ENCODE results near the gene NLRC3.

The NLRC3 gene

GRCh38 chr16:3549906-3550305, 27.3 kb downstream of the NLRC3 start:
- TF ChIP-seq, protein P1, sequence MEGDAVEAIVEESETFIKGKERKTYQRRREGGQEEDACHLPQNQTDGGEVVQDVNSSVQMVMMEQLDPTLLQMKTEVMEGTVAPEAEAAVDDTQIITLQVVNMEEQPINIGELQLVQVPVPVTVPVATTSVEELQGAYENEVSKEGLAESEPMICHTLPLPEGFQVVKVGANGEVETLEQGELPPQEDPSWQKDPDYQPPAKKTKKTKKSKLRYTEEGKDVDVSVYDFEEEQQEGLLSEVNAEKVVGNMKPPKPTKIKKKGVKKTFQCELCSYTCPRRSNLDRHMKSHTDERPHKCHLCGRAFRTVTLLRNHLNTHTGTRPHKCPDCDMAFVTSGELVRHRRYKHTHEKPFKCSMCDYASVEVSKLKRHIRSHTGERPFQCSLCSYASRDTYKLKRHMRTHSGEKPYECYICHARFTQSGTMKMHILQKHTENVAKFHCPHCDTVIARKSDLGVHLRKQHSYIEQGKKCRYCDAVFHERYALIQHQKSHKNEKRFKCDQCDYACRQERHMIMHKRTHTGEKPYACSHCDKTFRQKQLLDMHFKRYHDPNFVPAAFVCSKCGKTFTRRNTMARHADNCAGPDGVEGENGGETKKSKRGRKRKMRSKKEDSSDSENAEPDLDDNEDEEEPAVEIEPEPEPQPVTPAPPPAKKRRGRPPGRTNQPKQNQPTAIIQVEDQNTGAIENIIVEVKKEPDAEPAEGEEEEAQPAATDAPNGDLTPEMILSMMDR (IDR thresholded peaks at IDR 0.05) = no peak

DNA sequence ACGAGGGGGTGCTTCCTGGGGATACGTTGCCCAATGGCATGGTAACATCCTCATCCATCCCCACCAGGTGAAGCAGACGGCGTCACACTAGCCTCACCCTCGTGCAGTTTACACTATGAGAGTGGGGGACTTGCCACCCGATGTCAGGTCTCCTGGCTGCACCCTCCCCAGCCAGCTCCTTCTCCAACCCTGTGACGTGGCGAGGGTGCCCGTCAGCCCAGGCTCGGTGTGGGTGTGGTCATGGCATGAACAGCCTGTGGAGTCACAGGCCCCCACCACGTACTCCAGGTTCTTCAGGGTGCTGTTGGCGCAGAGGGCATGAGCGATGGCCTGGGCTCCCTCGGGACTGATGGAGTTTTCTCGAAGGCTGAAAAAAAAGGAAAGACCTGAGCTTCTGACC, 28.3 kb downstream of the NLRC3 start:
- TF ChIP-seq, protein P1 (IDR thresholded peaks at IDR 0.05) = no peak

DNA sequence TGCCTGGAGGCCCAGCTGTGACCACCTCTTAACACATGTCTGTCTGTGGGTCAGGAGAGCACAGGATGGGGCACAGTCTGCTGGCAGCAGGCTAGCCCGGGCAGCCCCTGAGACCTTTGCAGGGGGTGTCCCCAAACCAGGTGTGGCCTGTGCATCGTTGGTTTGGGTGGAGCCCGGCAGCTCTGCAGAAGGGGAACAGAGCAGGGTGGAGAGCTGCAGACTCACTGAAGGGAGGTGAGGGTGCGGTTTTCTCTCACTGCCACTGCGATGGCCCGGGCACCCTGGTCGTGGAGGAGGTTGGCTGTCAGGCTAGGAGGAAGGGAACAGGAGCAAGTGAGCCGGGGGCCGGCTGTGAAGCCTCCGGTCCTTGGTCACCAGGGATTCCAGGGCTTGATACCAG, 28.8 kb downstream of the NLRC3 start:
- TF ChIP-seq, protein P1 (IDR thresholded peaks at IDR 0.05) = no peak

- TF ChIP-seq, protein P1 (IDR thresholded peaks at IDR 0.05) = no peak
Observed at GRCh38 chr16:3546986-3547682, 30.1 kb downstream of the NLRC3 start.

GRCh38 chr16:3542601-3543373, 34.4 kb downstream of the NLRC3 start:
- TF ChIP-seq, protein P1 (IDR thresholded peaks at IDR 0.05) = no peak

- TF ChIP-seq, protein P1 (IDR thresholded peaks at IDR 0.05) = no peak
Observed at GRCh38 chr16:3541527-3542155, 35.6 kb downstream of the NLRC3 start.

GRCh38 chr16:3538222-3538621, 39.0 kb downstream of the NLRC3 start:
- TF ChIP-seq, protein P1 (IDR thresholded peaks at IDR 0.05) = no peak
